ENCODE data around the gene ARHGEF38. TPM values are rescaled to one million over a fixed set of nuclear protein-coding genes. Genes with fewer than 3 reads are reported as not detected.

ARHGEF38 gene
- total RNA-seq, 1 donor from 2014 or later, result not detected

DNA sequence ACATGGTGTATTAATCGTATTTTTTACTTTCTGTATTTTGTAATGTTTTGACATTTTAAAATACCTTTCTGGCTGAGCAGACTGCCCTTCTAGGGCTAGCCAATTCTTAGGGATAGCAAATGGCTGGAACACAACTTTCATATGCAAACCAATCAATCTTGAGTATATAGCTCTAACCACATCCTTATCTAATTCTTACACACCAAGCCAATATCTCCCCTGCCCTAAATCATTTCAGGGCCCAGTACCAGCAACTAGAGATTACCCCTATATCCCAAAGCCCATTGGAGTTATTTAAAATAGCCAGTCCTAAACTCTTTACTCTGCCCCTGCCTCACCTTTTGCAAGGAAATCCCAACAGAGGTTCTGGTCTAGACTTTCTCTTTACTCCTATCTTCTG, 97.8 kb downstream of the ARHGEF38 start:
- Mint-ChIP-seq H3K27me3 (ENCODE audit: insufficient read depth) (peaks cover 8% of the 10 kb centered on the region), H3K9me3 (no peaks in the 10 kb centered on the region), H3K36me3 (ENCODE audit: low read depth) (no peaks in the 10 kb centered on the region), H3K27ac (no peak overlapping the region), H3K4me3 (no peak overlapping the region), H3K4me1 (ENCODE audit: low read depth) (no peaks in the 10 kb centered on the region)
- no peak for DNase-seq (ENCODE audit: low spot score)
- intact Hi-C loops (cut with micrococcal nuclease), result no loop called here

DNA sequence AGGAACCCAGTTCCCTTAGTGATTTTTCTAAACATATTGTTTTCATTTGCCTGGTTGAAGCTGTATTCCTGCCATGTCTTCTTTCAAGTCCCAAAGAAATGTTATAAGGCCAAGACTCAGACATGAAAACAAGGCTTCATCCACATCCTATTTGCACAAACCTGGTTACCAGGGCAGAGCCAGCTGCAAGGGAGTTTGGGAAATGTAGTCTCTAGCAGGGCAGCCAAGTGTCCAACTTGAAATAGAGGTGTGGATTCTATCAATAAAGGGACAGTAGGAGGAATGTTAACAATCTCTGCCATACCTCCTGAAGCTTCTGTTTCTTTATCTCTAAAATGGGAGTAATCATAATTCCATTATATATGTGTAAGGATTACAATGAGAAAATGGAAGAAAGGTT, 99.5 kb downstream of the ARHGEF38 start:
- peaks cover 8% of the 10 kb centered on the region for H3K27me3 Mint-ChIP-seq (ENCODE audit: insufficient read depth)
- no peaks in the 10 kb centered on the region for H3K36me3 Mint-ChIP-seq (ENCODE audit: low read depth)
- no peaks in the 10 kb centered on the region for H3K9me3 Mint-ChIP-seq
- no peak for DNase-seq (ENCODE audit: low spot score)
- H3K4me3 Mint-ChIP-seq, result no peak overlapping the region
- H3K4me1 Mint-ChIP-seq (ENCODE audit: low read depth), result no peaks in the 10 kb centered on the region
- no peak overlapping the region for H3K27ac Mint-ChIP-seq
- intact Hi-C loops (cut with micrococcal nuclease), result no loop called here

DNA sequence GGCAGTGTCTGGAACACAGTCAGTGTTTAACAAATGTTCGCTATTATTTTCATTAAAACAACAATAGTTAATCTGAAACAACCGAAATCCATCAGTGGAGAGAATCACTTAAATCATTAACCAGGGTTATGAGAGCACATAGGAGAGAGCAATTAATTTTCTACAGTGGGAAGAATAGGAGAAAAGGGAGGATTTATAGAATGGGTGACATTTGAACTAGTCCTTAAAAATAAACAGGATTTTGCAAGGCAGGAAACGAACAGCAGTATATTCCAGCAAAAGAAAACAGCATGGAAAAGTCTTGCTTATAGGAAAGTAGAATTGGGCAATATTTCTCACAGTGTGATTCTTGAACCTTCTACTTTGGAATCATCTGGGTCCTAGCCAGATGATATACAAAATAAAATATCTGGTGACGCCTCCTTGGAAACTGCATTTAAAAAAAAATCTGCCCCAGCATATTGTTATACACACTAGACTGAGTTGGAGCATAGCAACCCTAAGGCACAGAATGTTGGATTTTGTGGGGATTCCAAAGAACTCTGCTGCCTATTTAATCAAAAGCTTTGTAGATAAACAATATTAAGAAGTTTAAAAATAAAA, 100.0 kb downstream of the ARHGEF38 start:
- H3K9me3 Mint-ChIP-seq, result no peaks in the 10 kb centered on the region
- H3K4me1 Mint-ChIP-seq (ENCODE audit: low read depth), result no peaks in the 10 kb centered on the region
- no peak overlapping the region for H3K27ac Mint-ChIP-seq
- DNase-seq (ENCODE audit: low spot score), result no peak
- no peak overlapping the region for H3K4me3 Mint-ChIP-seq
- peaks cover 8% of the 10 kb centered on the region for H3K27me3 Mint-ChIP-seq (ENCODE audit: insufficient read depth)
- intact Hi-C loops (cut with micrococcal nuclease), result no loop called here
- no peaks in the 10 kb centered on the region for H3K36me3 Mint-ChIP-seq (ENCODE audit: low read depth)

DNA sequence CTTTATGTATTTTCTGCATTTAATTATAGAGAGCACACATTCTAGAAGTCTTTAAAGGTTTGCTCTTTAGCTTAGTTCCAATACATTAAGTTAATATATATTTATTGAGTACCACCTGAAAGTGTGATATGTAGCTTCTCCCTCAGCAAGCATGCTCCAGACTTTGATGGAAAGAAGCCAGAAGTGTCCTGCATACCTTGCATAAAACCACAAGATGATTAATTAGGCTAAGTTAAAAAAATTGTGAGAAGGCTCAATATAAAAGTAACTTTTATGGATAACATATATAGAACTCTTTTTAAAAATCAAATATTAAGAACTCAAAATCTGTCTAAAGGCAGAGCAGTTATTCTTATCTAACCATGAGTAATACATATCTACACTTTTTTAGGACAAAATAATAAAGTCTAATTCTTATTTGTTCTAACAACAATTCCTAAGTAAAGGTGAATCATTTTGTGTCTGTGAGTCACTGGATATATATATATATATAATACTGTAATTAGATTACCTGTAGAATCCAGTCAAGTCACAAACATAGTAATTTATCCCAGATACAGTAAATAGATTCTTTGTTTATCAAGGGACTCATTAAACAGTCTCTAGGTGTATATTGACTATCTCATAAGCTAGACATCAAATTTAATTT, 104.8 kb downstream of the ARHGEF38 start:
- intact Hi-C loops (cut with micrococcal nuclease), result no loop called here
- Mint-ChIP-seq H3K36me3 (ENCODE audit: low read depth) (no peaks in the 10 kb centered on the region), H3K9me3 (no peaks in the 10 kb centered on the region), H3K27me3 (ENCODE audit: insufficient read depth) (peaks cover 2% of the 10 kb centered on the region), H3K27ac (no peak overlapping the region), H3K4me1 (ENCODE audit: low read depth) (no peaks in the 10 kb centered on the region), H3K4me3 (no peak overlapping the region)
- DNase-seq (ENCODE audit: low spot score), result no peak

DNA sequence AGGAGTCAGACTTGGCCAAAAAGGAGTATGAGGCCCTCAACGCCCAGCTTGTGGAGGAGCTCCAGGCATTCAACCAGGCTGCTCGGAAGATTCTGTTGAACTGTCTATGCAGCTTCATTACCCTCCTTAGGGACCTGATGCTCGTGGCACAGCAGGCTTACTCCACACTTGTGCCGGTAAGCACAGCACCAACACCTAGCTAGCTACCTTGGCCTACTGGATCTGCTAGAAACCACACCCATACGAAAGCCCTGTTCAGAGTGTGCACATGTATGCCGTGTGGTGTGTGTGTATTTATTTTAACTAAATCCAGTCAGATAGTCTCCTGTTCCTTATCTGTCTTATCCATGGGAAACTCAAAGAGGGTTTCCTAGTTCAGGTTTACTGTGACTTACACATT, 106.8 kb downstream of the ARHGEF38 start:
- Mint-ChIP-seq H3K4me1 (ENCODE audit: low read depth) (no peaks in the 10 kb centered on the region), H3K27me3 (ENCODE audit: insufficient read depth) (peaks cover 2% of the 10 kb centered on the region), H3K27ac (no peak overlapping the region), H3K36me3 (ENCODE audit: low read depth) (no peaks in the 10 kb centered on the region), H3K4me3 (no peak overlapping the region), H3K9me3 (no peaks in the 10 kb centered on the region)
- intact Hi-C loops (cut with micrococcal nuclease), result no loop called here
- no peak for DNase-seq (ENCODE audit: low spot score)

DNA sequence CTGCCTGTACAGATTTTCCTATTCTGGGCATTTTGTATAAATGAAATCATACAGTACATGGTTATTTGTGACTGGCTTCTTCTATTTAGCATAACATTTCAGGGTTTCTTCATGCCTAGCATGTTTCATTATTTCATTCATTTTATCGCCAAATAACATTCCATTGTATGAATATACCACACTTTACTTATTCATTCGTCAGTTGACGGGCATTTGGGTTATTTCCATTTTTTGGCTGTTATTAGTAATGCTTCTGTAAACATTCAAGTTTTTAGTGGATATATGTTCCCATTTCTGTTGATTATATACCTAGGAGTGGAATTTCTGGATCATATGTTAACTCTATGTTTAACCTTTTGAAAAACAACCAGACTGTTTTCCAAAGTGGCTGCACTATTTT, 108.6 kb downstream of the ARHGEF38 start:
- H3K27me3 Mint-ChIP-seq (ENCODE audit: insufficient read depth), result no peaks in the 10 kb centered on the region
- H3K27ac Mint-ChIP-seq, result no peak overlapping the region
- DNase-seq (ENCODE audit: low spot score), result no peak
- H3K36me3 Mint-ChIP-seq (ENCODE audit: low read depth), result no peaks in the 10 kb centered on the region
- intact Hi-C loops (cut with micrococcal nuclease), result no loop called here
- H3K4me3 Mint-ChIP-seq, result no peak overlapping the region
- no peaks in the 10 kb centered on the region for H3K4me1 Mint-ChIP-seq (ENCODE audit: low read depth)
- no peaks in the 10 kb centered on the region for H3K9me3 Mint-ChIP-seq

DNA sequence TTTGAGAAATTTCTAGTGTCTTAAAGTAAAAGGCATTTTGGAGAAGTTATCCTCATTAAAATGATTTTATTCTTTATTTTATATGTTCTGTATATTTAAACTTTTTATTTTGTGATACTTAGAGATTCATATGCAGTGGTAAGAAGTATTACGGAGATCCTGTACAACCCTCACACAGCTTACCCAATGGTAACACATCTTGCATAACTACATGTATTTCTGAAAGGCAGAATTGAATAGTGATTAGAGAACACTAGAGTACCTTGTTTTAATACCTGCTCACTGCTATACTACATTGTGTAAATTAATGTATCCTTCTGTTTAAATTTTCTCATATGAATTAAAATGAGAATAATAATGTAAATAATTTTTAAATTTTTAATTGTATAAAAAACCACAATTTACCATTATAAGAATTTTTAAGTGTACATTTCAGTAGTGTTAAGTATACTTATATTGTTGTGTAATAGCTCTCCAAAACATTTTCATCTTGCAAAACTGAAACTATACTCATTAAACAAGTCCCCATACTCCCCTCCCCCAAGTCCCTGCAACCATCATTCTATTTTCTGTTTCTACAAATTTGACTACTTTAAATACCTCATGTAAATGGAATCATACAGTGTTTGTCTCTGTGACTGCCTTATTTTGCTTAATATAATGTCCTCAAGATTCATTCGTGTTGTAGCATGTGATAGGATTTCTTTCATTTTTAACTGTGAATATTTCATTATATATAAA, 110.7 kb downstream of the ARHGEF38 start:
- no peak overlapping the region for H3K27ac Mint-ChIP-seq
- intact Hi-C loops (cut with micrococcal nuclease), result no loop called here
- no peaks in the 10 kb centered on the region for H3K4me1 Mint-ChIP-seq (ENCODE audit: low read depth)
- no peak for DNase-seq (ENCODE audit: low spot score)
- H3K27me3 Mint-ChIP-seq (ENCODE audit: insufficient read depth), result no peaks in the 10 kb centered on the region
- H3K4me3 Mint-ChIP-seq, result no peak overlapping the region
- no peaks in the 10 kb centered on the region for H3K9me3 Mint-ChIP-seq
- no peaks in the 10 kb centered on the region for H3K36me3 Mint-ChIP-seq (ENCODE audit: low read depth)

DNA sequence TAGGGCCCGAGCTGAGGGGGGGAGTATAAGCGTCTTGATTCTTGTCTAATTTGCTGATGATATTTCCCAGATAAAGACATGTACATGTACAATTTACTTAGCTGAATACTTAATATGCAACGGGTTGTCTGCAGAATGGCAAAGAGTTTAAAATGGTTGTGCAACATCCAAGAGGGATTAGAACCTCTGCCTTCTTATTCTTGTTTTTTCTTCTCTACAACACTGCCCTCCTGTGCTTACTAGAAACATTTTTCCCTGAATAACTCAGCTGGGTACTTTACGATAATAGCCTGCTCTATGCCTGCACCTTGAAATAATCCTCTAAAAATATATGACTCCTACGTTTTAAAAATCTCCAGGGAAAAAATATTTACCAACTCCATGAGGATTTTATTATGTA, 114.3 kb downstream of the ARHGEF38 start:
- Mint-ChIP-seq H3K9me3 (no peaks in the 10 kb centered on the region), H3K4me1 (ENCODE audit: low read depth) (no peaks in the 10 kb centered on the region), H3K27me3 (ENCODE audit: insufficient read depth) (no peaks in the 10 kb centered on the region), H3K27ac (no peak overlapping the region), H3K4me3 (no peak overlapping the region), H3K36me3 (ENCODE audit: low read depth) (no peaks in the 10 kb centered on the region)
- no peak for DNase-seq (ENCODE audit: low spot score)
- intact Hi-C loops (cut with micrococcal nuclease), result no loop called here

DNA sequence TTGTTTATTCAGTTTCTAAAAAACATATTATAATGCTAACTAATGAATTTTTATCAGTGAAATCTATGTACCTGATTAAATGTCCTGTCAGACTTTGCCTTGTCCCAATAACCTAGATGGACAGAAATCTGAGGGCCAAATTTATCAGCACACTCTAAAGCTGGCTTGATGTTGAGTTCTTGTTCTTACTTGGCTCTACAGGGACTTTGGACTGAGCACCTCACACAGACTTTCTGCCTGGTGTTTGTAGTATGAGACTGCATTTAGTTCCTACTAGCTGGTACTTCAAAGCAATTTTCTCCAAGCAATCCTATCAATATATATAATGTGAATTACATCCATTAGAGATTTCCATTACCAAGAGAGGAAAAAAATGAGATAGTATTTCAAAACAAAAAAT, 118.3 kb downstream of the ARHGEF38 start:
- Mint-ChIP-seq H3K27me3 (ENCODE audit: insufficient read depth) (peaks cover 7% of the 10 kb centered on the region), H3K9me3 (no peaks in the 10 kb centered on the region), H3K4me3 (no peak overlapping the region), H3K4me1 (ENCODE audit: low read depth) (no peaks in the 10 kb centered on the region), H3K27ac (no peak overlapping the region), H3K36me3 (ENCODE audit: low read depth) (no peaks in the 10 kb centered on the region)
- DNase-seq (ENCODE audit: low spot score), result no peak
- intact Hi-C loops (cut with micrococcal nuclease), result no loop called here

DNA sequence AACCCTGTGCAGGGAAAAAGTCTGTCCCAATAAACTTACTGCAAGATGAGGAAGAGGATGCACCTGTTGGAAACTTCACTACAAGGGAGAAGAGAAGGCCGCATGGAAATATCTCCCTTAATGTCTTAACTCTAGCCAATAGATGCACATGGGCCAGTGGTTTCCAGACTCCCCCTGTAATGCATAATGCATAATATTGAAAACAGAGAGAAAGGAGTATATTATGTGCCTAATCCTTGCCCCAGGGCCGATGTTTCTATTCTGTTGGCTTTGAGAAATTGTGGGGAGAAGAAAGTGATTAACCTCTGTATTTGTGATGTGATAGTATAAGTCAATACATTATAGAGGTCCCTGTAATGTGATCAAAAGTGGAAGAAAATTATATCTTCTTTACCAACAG, 118.9 kb downstream of the ARHGEF38 start:
- H3K4me3 Mint-ChIP-seq, result no peak overlapping the region

DNA sequence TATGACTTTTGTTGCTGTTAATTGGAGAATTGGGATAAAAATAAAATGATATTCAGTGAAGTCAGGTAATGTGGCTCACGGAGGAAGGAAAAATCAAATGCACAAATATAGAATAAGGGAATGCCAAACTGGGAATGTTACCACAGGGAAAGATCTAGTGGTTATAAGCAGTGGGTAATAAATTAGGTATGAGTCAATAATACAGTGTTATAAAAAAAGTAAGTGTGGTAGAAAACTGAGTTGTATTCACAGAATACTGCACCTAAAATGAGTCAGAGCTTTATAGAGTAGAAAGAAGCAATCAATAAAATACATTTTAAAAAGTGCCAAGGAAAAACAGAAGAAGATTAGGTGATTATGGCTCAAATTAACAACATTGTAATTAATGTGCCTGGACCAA, 121.6 kb downstream of the ARHGEF38 start:
- H3K4me1 Mint-ChIP-seq (ENCODE audit: low read depth), result no peaks in the 10 kb centered on the region
- H3K9me3 Mint-ChIP-seq, result no peaks in the 10 kb centered on the region
- no peak overlapping the region for H3K27ac Mint-ChIP-seq
- no peak overlapping the region for H3K4me3 Mint-ChIP-seq
- H3K36me3 Mint-ChIP-seq (ENCODE audit: low read depth), result no peaks in the 10 kb centered on the region
- H3K27me3 Mint-ChIP-seq (ENCODE audit: insufficient read depth), result peaks cover 7% of the 10 kb centered on the region
- no peak for DNase-seq (ENCODE audit: low spot score)
- intact Hi-C loops (cut with micrococcal nuclease), result no loop called here

More for the DNA sequence above, 118.9 kb downstream of the ARHGEF38 start:
- no peak for DNase-seq (ENCODE audit: low spot score)
- H3K27ac Mint-ChIP-seq, result no peak overlapping the region
- no peaks in the 10 kb centered on the region for H3K36me3 Mint-ChIP-seq (ENCODE audit: low read depth)
- no peaks in the 10 kb centered on the region for H3K9me3 Mint-ChIP-seq
- H3K27me3 Mint-ChIP-seq (ENCODE audit: insufficient read depth), result peaks cover 7% of the 10 kb centered on the region
- intact Hi-C loops (cut with micrococcal nuclease), result no loop called here
- H3K4me1 Mint-ChIP-seq (ENCODE audit: low read depth), result no peaks in the 10 kb centered on the region

DNA sequence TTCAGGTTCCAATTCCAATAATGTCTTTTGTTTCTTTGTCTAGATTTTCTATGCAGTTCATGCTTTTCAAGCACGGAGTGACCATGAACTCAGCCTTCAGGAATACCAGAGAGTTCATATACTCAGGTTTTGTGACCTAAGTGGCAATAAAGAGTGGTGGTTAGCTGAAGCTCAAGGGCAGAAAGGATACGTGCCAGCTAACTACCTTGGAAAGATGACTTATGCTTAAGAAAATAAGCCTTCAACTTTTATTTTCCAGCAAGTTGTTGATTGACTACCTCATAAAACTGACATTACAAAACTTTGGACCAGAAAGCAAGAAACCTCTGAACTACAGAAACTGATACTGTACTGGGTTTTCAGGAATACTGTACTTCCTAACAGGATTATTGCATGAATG, 125.3 kb downstream of the ARHGEF38 start:
- Mint-ChIP-seq H3K27ac (no peak overlapping the region), H3K9me3 (no peaks in the 10 kb centered on the region), H3K4me3 (no peak overlapping the region), H3K36me3 (ENCODE audit: low read depth) (peaks cover 11% of the 10 kb centered on the region), H3K27me3 (ENCODE audit: insufficient read depth) (peaks cover 7% of the 10 kb centered on the region), H3K4me1 (ENCODE audit: low read depth) (no peaks in the 10 kb centered on the region)
- DNase-seq (ENCODE audit: low spot score), result no peak
- intact Hi-C loops (cut with micrococcal nuclease), result no loop called here

DNA sequence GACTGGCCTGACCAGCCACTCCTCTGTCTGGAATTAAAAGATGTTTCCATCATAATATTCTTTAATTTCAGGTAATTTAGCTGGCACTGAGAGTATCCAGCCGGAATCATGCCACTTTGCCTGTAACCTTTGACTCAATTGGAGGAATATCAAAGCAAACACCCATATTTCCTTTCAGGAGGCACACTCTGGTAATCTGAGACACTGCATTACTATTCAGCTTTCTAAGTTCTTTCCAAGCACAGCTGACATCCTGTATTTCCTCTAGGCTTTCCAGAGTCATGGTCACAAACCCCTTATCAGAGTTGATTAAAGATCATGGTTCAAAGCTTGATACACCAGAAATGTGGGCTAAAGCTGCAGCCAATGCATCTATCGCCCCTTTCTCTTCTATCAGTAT, 126.8 kb downstream of the ARHGEF38 start:
- Mint-ChIP-seq H3K27me3 (ENCODE audit: insufficient read depth) (no peaks in the 10 kb centered on the region), H3K4me3 (no peak overlapping the region), H3K9me3 (no peaks in the 10 kb centered on the region), H3K27ac (no peak overlapping the region), H3K4me1 (ENCODE audit: low read depth) (no peaks in the 10 kb centered on the region), H3K36me3 (ENCODE audit: low read depth) (peaks cover 15% of the 10 kb centered on the region)
- intact Hi-C loops (cut with micrococcal nuclease), result no loop called here
- DNase-seq (ENCODE audit: low spot score), result no peak
